Astrocyte of the spinal cord (primary cell): Measurements from ENCODE around the gene TRAK1.

ENCODE experiments used
- DNase-seq: peaks from one replicate; pipeline ENCODE4 v3.0.0; 2011; ENCODE audit warnings: low read depth, low spot score
- H3K4me3 ChIP-seq: 2 replicates; pipeline ENCODE4 v1.5.1; 2011; ENCODE audit warnings: low read depth, mild to moderate bottlenecking, low read length, moderate library complexity
- in situ Hi-C: cut with HindIII; loops from 2 replicates; pipeline ENCODE4 v1.10.0; 2017; ENCODE audit warnings: low sequenced_read_pairs
- TF ChIP-seq, protein P1 (sequence below): IDR thresholded peaks from 2 replicates; pipeline ENCODE4 v1.5.1; 2012; ENCODE audit warnings: low read depth, mild to moderate bottlenecking, low read length, inconsistent platforms

The TRAK1 gene

DNA sequence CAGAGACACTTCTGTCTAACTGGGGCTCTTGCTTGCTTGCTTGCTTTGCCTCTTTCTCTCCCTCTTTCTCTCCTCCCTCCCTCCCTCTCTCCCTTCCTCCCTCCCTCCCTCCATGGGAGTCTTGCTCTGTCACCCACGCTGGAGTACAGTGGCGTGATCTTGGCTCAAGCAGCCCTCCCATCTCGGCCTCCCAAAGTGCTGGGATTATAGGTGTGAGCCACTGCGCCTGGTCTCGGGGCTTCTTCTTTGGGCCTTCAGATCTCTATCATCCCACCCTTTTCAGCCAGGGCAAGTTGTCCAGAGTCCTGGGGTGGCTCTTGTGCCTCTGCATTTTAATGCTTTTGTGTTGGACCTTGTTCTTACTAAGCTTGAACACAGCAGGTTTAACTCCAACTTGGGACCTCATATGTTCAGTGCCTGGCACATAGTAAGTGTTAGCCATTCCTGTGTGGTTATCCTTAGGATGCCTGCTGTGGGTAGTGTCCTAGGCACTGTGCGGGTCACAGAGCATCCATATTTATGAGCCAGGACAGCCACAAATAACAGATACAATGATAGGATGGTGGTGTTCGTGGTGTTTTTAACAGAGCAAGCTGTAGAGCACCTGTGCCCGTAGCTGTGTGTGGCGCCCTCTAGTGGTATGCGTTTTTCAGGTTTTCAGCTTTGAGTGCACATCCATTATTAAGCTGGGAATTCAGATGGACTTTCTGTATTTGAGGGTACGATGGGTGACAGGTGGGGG is 99.7 kb downstream of the TRAK1 start:
- in situ Hi-C loops, result no loop called here
- no peak overlapping the region for H3K4me3 ChIP-seq
- TF ChIP-seq, protein P1, sequence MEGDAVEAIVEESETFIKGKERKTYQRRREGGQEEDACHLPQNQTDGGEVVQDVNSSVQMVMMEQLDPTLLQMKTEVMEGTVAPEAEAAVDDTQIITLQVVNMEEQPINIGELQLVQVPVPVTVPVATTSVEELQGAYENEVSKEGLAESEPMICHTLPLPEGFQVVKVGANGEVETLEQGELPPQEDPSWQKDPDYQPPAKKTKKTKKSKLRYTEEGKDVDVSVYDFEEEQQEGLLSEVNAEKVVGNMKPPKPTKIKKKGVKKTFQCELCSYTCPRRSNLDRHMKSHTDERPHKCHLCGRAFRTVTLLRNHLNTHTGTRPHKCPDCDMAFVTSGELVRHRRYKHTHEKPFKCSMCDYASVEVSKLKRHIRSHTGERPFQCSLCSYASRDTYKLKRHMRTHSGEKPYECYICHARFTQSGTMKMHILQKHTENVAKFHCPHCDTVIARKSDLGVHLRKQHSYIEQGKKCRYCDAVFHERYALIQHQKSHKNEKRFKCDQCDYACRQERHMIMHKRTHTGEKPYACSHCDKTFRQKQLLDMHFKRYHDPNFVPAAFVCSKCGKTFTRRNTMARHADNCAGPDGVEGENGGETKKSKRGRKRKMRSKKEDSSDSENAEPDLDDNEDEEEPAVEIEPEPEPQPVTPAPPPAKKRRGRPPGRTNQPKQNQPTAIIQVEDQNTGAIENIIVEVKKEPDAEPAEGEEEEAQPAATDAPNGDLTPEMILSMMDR, result peak; percentile 87
- DNase-seq, result peak; percentile 66

DNA sequence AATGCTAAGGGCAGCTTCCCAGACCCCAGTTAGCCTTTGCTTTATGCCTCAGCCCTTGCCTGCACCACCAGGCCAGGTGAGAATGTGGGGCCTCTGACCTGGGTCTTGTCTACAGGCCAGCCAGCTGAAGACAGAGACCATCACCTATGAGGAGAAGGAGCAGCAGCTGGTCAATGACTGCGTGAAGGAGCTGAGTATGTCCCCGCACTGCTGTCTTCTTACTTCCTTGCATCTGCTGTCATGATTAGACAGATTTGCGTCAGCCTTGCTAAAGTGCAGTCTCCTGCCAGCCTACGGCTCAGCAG is 100.2 kb downstream of the TRAK1 start:
- TF ChIP-seq, protein P1, result no peak
- no peak overlapping the region for H3K4me3 ChIP-seq
- in situ Hi-C loops, result no loop called here
- no peak for DNase-seq

DNA sequence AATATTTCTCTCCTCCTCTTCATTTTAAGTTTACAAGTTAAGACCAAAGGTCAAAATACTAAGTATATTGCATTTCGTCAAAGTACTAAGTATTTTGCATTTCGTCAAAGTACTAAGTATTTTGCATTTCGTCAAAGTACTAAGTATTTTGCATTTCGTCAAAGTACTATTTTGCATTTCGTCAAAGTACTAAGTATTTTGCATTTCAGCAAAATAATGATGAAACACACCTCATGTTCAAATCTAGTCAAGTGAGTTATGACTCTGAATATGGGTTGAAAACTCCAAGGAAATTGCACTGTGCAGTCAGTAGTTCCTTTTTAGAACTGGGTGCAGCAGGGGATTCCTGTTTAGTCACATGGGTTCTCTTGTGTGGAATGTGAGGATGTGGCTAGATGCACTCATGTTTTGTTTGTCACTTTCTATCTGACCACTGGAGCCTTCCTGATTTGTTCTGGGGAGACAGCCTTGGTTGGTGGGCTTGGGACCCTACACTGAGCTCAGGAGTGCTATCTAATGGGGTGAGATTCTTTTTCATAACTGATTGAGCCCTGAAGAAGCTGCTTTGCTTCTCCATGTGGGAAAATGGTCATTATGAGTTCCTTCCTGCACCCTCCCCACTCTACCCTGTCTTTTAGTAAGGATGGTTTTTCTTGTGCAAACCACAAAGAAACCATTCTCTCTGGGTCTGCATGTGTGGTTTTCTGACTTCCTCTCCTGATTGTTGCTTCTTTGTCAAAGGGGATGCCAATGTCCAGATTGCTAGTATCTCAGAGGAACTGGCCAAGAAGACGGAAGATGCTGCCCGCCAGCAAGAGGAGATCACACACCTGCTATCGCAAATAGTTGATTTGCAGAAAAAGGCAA is 101.4 kb downstream of the TRAK1 start:
- in situ Hi-C loops, result no loop called here
- TF ChIP-seq, protein P1, result no peak
- H3K4me3 ChIP-seq, result no peak overlapping the region
- peak; percentile 35 for DNase-seq

DNA sequence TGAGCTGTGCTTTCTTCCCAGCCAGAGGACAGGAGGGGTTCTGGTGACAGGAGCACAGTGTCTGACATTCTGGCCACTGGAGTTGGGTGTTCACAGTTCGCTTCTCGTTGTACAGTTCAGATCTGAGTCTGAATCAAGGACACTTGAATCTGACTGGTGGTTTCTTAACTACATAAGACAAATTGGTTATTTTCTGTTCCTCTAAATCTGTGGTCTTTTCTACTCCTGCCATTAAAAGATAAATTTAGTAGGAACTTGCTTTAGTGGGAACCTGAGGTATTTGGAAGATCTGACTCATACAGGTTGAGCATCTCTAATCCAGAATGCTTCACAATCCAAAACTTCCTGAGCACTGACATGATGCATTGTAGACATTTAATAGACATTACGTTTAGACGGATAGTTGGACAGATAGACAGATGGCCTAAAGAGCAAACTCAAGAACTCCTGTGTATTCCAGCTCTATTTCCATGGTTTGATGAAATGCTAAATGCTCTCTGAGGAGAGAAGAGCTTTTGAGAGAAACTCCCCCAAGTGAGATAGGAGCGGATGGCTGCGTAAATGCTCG is 103.9 kb downstream of the TRAK1 start:
- TF ChIP-seq, protein P1, result no peak
- in situ Hi-C loops, result no loop called here
- DNase-seq, result no peak
- no peak overlapping the region for H3K4me3 ChIP-seq

DNA sequence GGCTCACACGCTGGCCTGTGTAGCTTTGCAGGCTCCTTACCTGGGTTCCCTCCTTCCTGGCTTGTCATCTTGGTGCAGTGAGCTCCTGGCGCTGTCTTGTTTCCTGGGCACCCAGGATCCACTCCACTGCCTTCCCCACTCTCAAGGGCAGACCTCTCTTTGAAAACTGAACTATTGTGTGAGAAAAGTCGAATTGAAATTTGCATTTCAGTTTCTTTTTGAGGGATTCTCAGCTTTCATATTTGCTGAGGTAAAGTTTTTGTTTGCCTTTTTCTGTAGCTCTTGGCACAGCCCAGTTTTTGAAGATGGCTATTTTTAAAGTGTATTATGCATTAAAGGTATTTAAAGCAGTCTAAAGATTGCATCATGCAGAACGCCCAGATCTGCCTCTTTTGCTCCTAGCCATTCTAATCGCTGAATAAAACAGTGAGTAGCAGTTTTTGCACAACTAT is 104.7 kb downstream of the TRAK1 start:
- in situ Hi-C loops, result no loop called here
- TF ChIP-seq, protein P1, result no peak
- H3K4me3 ChIP-seq, result no peak overlapping the region
- DNase-seq, result no peak

DNA sequence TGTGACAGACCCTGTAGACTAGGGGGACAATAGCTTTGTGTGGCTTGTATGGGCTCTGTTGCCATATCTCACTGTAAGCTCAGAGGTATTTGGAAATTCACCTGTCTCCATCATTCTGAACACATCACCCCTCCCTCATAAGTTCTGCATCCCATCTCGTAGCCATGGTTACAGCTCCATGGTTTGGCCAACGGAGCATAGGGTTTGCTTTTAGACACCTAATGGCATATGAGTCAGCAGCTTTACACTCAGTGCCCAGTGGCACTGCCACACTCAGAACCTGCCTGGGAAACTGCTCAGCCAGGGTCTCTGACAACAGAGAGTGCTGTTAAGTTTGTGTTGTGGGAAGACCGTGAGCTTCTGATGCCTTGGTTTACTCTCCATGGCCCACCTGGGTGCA is 107.6 kb downstream of the TRAK1 start:
- in situ Hi-C loops, result no loop called here
- TF ChIP-seq, protein P1, result no peak
- H3K4me3 ChIP-seq, result no peak overlapping the region
- no peak for DNase-seq
